Activated CD4-positive, alpha-beta memory T cell treated with anti-CD3 and anti-CD28 coated beads for 36 hours (primary cell): ENCODE results near the gene LINC01488. TPM values are rescaled to one million over a fixed set of nuclear protein-coding genes. Genes with fewer than 3 reads are reported as not detected.

Source experiments
- CTCF ChIA-PET: fragments of 350-600 bp; sonication (Branson Sonifier 250); formaldehyde crosslinking; loops from one replicate; lab custom pipeline; 2021; ENCODE audit warnings: antibody characterized with exemption, inconsistent platforms; lab: Charles Lee
- POLR2A ChIA-PET: fragments of 350-600 bp; sonication (Branson Sonifier 250); formaldehyde crosslinking; loops from one replicate; lab custom pipeline; 2021; ENCODE audit warnings: antibody characterized with exemption; lab: Charles Lee
- DNase-seq: peaks from one replicate; pipeline ENCODE4 v3.0.0-alpha.2; 2020
- H3K27ac Mint-ChIP-seq: one replicate; pipeline ENCODE4 v1.8.0; 2021; ENCODE audit warnings: mixed read lengths
- H3K27me3 Mint-ChIP-seq: one replicate; pipeline ENCODE4 v1.8.0; 2021; ENCODE audit warnings: mixed read lengths
- H3K36me3 Mint-ChIP-seq: one replicate; pipeline ENCODE4 v1.8.0; 2021; ENCODE audit warnings: mixed read lengths
- H3K4me1 Mint-ChIP-seq: one replicate; pipeline ENCODE4 v1.8.0; 2021; ENCODE audit warnings: low read depth, mixed read lengths
- H3K4me3 Mint-ChIP-seq: one replicate; pipeline ENCODE4 v1.8.0; 2021; ENCODE audit warnings: mild to moderate bottlenecking, mixed read lengths
- H3K9me3 Mint-ChIP-seq: one replicate; pipeline ENCODE4 v1.8.0; 2021; ENCODE audit warnings: mixed read lengths
- intact Hi-C: fragments of 100-400 bp; cut with micrococcal nuclease; formaldehyde crosslinking; loops from one replicate; pipeline ENCODE4 v1.15.1; 2023
- total RNA-seq, 2 experiments: library from RNA; stranded (reverse); gene quantifications; one replicate each; pipeline ENCODE4 v1.2.3, GENCODE V29; 2021

LINC01488 gene
- total RNA-seq, 2 experiments from 2014 or later = not detected

- intact Hi-C loops = no loop called here
- H3K27ac Mint-ChIP-seq = no peak overlapping the region
- H3K4me3 Mint-ChIP-seq = no peak overlapping the region
- no peaks in the 10 kb centered on the region for H3K9me3 Mint-ChIP-seq
- no peaks in the 10 kb centered on the region for H3K36me3 Mint-ChIP-seq
- ChIA-PET POLR2A (no interaction called here), CTCF (no interaction called here)
- H3K27me3 Mint-ChIP-seq = peaks cover 4% of the 10 kb centered on the region
- no peak for DNase-seq
- no peaks in the 10 kb centered on the region for H3K4me1 Mint-ChIP-seq
These were observed 6.5 kb downstream of the LINC01488 start for GRCh38 chr11:69487849-69488542.

- Mint-ChIP-seq H3K4me1 (no peaks in the 10 kb centered on the region), H3K9me3 (no peaks in the 10 kb centered on the region), H3K4me3 (no peak overlapping the region), H3K27me3 (peaks cover 5% of the 10 kb centered on the region), H3K36me3 (no peaks in the 10 kb centered on the region), H3K27ac (no peak overlapping the region)
- POLR2A ChIA-PET = no interaction called here
- CTCF ChIA-PET = no interaction called here
- no peak for DNase-seq
- intact Hi-C loops = no loop called here
These were observed 7.1 kb downstream of the LINC01488 start for GRCh38 chr11:69488543-69488940.

GRCh38 chr11:69489031-69489745 lies 7.7 kb downstream of the LINC01488 start:
- DNase-seq = no peak
- intact Hi-C loops = no loop called here

GRCh38 chr11:69489746-69490365 lies 8.4 kb downstream of the LINC01488 start:
- no peaks in the 10 kb centered on the region for H3K36me3 Mint-ChIP-seq
- no peaks in the 10 kb centered on the region for H3K9me3 Mint-ChIP-seq
- no peaks in the 10 kb centered on the region for H3K4me1 Mint-ChIP-seq
- POLR2A ChIA-PET = interaction anchor here (0.7 kb wide), 1 partner anchor 116 kb away, joined by 3 read pairs; no protein-coding TSS in a partner anchor
- H3K27me3 Mint-ChIP-seq = peaks cover 8% of the 10 kb centered on the region
- no peak overlapping the region for H3K4me3 Mint-ChIP-seq
- CTCF ChIA-PET = no interaction called here
- DNase-seq = no peak
- intact Hi-C loops = no loop called here
- no peak overlapping the region for H3K27ac Mint-ChIP-seq

More at GRCh38 chr11:69489031-69489745, 7.7 kb downstream of the LINC01488 start:
- Mint-ChIP-seq H3K4me1 (no peaks in the 10 kb centered on the region), H3K4me3 (no peak overlapping the region), H3K9me3 (no peaks in the 10 kb centered on the region), H3K27me3 (peaks cover 8% of the 10 kb centered on the region), H3K27ac (no peak overlapping the region), H3K36me3 (no peaks in the 10 kb centered on the region)
- CTCF ChIA-PET = no interaction called here
- POLR2A ChIA-PET = no interaction called here

GRCh38 chr11:69490516-69490915 lies 9.1 kb downstream of the LINC01488 start:
- no peak overlapping the region for H3K4me3 Mint-ChIP-seq
- no peaks in the 10 kb centered on the region for H3K4me1 Mint-ChIP-seq
- DNase-seq = no peak
- no peaks in the 10 kb centered on the region for H3K36me3 Mint-ChIP-seq
- H3K27me3 Mint-ChIP-seq = peaks cover 8% of the 10 kb centered on the region
- POLR2A ChIA-PET = interaction anchor here (0.7 kb wide), 1 partner anchor 115 kb away, joined by 3 read pairs; no protein-coding TSS in a partner anchor
- H3K27ac Mint-ChIP-seq = no peak overlapping the region
- CTCF ChIA-PET = no interaction called here
- H3K9me3 Mint-ChIP-seq = no peaks in the 10 kb centered on the region
- intact Hi-C loops = no loop called here

GRCh38 chr11:69491071-69492031 lies 9.9 kb downstream of the LINC01488 start:
- no peak for DNase-seq
- H3K9me3 Mint-ChIP-seq = no peaks in the 10 kb centered on the region
- ChIA-PET POLR2A (no interaction called here), CTCF (no interaction called here)
- intact Hi-C loops = no loop called here
- no peaks in the 10 kb centered on the region for H3K4me1 Mint-ChIP-seq
- no peak overlapping the region for H3K27ac Mint-ChIP-seq
- H3K36me3 Mint-ChIP-seq = no peaks in the 10 kb centered on the region
- no peak overlapping the region for H3K4me3 Mint-ChIP-seq
- peaks cover 8% of the 10 kb centered on the region for H3K27me3 Mint-ChIP-seq

- no peak overlapping the region for H3K27ac Mint-ChIP-seq
- no peaks in the 10 kb centered on the region for H3K4me1 Mint-ChIP-seq
- H3K27me3 Mint-ChIP-seq = peaks cover 8% of the 10 kb centered on the region
- DNase-seq = no peak
- ChIA-PET CTCF (no interaction called here), POLR2A (no interaction called here)
- intact Hi-C loops = no loop called here
- H3K9me3 Mint-ChIP-seq = no peaks in the 10 kb centered on the region
- no peaks in the 10 kb centered on the region for H3K36me3 Mint-ChIP-seq
- no peak overlapping the region for H3K4me3 Mint-ChIP-seq
These were observed 10.9 kb downstream of the LINC01488 start for GRCh38 chr11:69492201-69492991.

GRCh38 chr11:69493931-69494821 lies 12.7 kb downstream of the LINC01488 start:
- no peaks in the 10 kb centered on the region for H3K4me1 Mint-ChIP-seq
- CTCF ChIA-PET = no interaction called here
- H3K27me3 Mint-ChIP-seq = peaks cover 8% of the 10 kb centered on the region
- intact Hi-C loops = no loop called here
- no peak for DNase-seq
- POLR2A ChIA-PET = no interaction called here
- no peak overlapping the region for H3K27ac Mint-ChIP-seq
- no peaks in the 10 kb centered on the region for H3K36me3 Mint-ChIP-seq
- no peaks in the 10 kb centered on the region for H3K9me3 Mint-ChIP-seq
- no peak overlapping the region for H3K4me3 Mint-ChIP-seq

- peaks cover 8% of the 10 kb centered on the region for H3K27me3 Mint-ChIP-seq
- no peak overlapping the region for H3K4me3 Mint-ChIP-seq
- H3K9me3 Mint-ChIP-seq = no peaks in the 10 kb centered on the region
- H3K27ac Mint-ChIP-seq = no peak overlapping the region
- CTCF ChIA-PET = no interaction called here
- H3K36me3 Mint-ChIP-seq = no peaks in the 10 kb centered on the region
- POLR2A ChIA-PET = no interaction called here
- H3K4me1 Mint-ChIP-seq = no peaks in the 10 kb centered on the region
- no peak for DNase-seq
- intact Hi-C loops = no loop called here
These were observed 13.4 kb downstream of the LINC01488 start for GRCh38 chr11:69494851-69495250.

- DNase-seq = no peak
- POLR2A ChIA-PET = no interaction called here
- CTCF ChIA-PET = no interaction called here
- H3K4me3 Mint-ChIP-seq = no peak overlapping the region
- no peaks in the 10 kb centered on the region for H3K9me3 Mint-ChIP-seq
- H3K27ac Mint-ChIP-seq = no peak overlapping the region
- H3K4me1 Mint-ChIP-seq = no peaks in the 10 kb centered on the region
- peaks cover 8% of the 10 kb centered on the region for H3K27me3 Mint-ChIP-seq
- no peaks in the 10 kb centered on the region for H3K36me3 Mint-ChIP-seq
- intact Hi-C loops = no loop called here
These were observed 14.2 kb downstream of the LINC01488 start for GRCh38 chr11:69495441-69496201.
